ENCODE data around the gene FRAS1.

The FRAS1 gene

GRCh38 chr4:78519962-78520361 is 462.8 kb downstream of the FRAS1 start:
- Mint-ChIP-seq H3K27ac (peak overlapping the region; percentile 29 to 95 (median 80)), H3K9me3 (no peaks in the 10 kb centered on the region), H3K36me3 (ENCODE audit: low read depth) (peaks cover 55% of the 10 kb centered on the region), H3K4me1 (peaks cover 23% of the 10 kb centered on the region), H3K27me3 (ENCODE audit: low read depth) (peaks cover 3% of the 10 kb centered on the region), H3K4me3 (no peak overlapping the region)
- TF ChIP-seq CTCF (IDR thresholded peaks at IDR 0.05; ENCODE audit: unreplicated experiment in 3 of 3): no peak

- H3K27me3 Mint-ChIP-seq (ENCODE audit: low read depth): peaks cover 3% of the 10 kb centered on the region
- peak overlapping the region; percentile 53 to 95 (median 80) for H3K27ac Mint-ChIP-seq
- no peaks in the 10 kb centered on the region for H3K9me3 Mint-ChIP-seq
- peaks cover 47% of the 10 kb centered on the region for H3K36me3 Mint-ChIP-seq (ENCODE audit: low read depth)
- peak overlapping the region in 1 of 3 experiments; percentile 20 for H3K4me3 Mint-ChIP-seq
- peaks cover 23% of the 10 kb centered on the region for H3K4me1 Mint-ChIP-seq
- no peak for TF ChIP-seq CTCF (IDR thresholded peaks at IDR 0.05; ENCODE audit: unreplicated experiment in 3 of 3)
Observed at GRCh38 chr4:78520808-78521226, 463.7 kb downstream of the FRAS1 start.

GRCh38 chr4:78524009-78524408 is 466.9 kb downstream of the FRAS1 start:
- H3K36me3 Mint-ChIP-seq (ENCODE audit: low read depth): peaks cover 42% of the 10 kb centered on the region

GRCh38 chr4:78525559-78525958 is 468.4 kb downstream of the FRAS1 start:
- peaks cover 4% of the 10 kb centered on the region for H3K9me3 Mint-ChIP-seq
- no peak overlapping the region for H3K4me3 Mint-ChIP-seq
- H3K27me3 Mint-ChIP-seq (ENCODE audit: low read depth): peaks cover 3% of the 10 kb centered on the region
- peaks cover 33% of the 10 kb centered on the region for H3K36me3 Mint-ChIP-seq (ENCODE audit: low read depth)
- peaks cover 5% of the 10 kb centered on the region for H3K4me1 Mint-ChIP-seq
- no peak overlapping the region for H3K27ac Mint-ChIP-seq
- TF ChIP-seq CTCF (IDR thresholded peaks at IDR 0.05; ENCODE audit: unreplicated experiment in 3 of 3): no peak

More at GRCh38 chr4:78524009-78524408, 466.9 kb downstream of the FRAS1 start:
- no peaks in the 10 kb centered on the region for H3K9me3 Mint-ChIP-seq
- H3K4me3 Mint-ChIP-seq: no peak overlapping the region
- H3K27ac Mint-ChIP-seq: no peak overlapping the region
- no peak for TF ChIP-seq CTCF (IDR thresholded peaks at IDR 0.05; ENCODE audit: unreplicated experiment in 3 of 3)
- H3K4me1 Mint-ChIP-seq: peaks cover 18% of the 10 kb centered on the region
- H3K27me3 Mint-ChIP-seq (ENCODE audit: low read depth): peaks cover 3% of the 10 kb centered on the region

GRCh38 chr4:78527103-78527502 is 470.0 kb downstream of the FRAS1 start:
- H3K4me3 Mint-ChIP-seq: no peak overlapping the region
- H3K36me3 Mint-ChIP-seq (ENCODE audit: low read depth): peaks cover 38% of the 10 kb centered on the region
- H3K27ac Mint-ChIP-seq: no peak overlapping the region
- peaks cover 4% of the 10 kb centered on the region for H3K9me3 Mint-ChIP-seq
- TF ChIP-seq CTCF (IDR thresholded peaks at IDR 0.05; ENCODE audit: unreplicated experiment in 3 of 3): no peak
- H3K4me1 Mint-ChIP-seq: no peaks in the 10 kb centered on the region
- peaks cover 3% of the 10 kb centered on the region for H3K27me3 Mint-ChIP-seq (ENCODE audit: low read depth)

- H3K4me3 Mint-ChIP-seq: no peak overlapping the region
- no peak for TF ChIP-seq CTCF (IDR thresholded peaks at IDR 0.05; ENCODE audit: unreplicated experiment in 3 of 3)
- no peak overlapping the region for H3K27ac Mint-ChIP-seq
- peaks cover 3% of the 10 kb centered on the region for H3K27me3 Mint-ChIP-seq (ENCODE audit: low read depth)
- H3K4me1 Mint-ChIP-seq: no peaks in the 10 kb centered on the region
- H3K9me3 Mint-ChIP-seq: peaks cover 4% of the 10 kb centered on the region
- H3K36me3 Mint-ChIP-seq (ENCODE audit: low read depth): peaks cover 38% of the 10 kb centered on the region
Observed at GRCh38 chr4:78527555-78527954, 470.4 kb downstream of the FRAS1 start.

Measured in nephron (organoid).